RWPE2 (cell line): ENCODE measurements around the gene OPRL1.

Experiments used
- ATAC-seq: fragments of 200-7000 bp; cut with Tn5 transposase; 3 replicates; pipeline ENCODE4 v1.9.1; 2021; ENCODE audit warnings: low read depth
- DNase-seq: peaks from one replicate; pipeline ENCODE4 v3.0.0-alpha.2; 2020; ENCODE audit warnings: low spot score
- H3K27ac ChIP-seq: fragments of 450-650 bp; 2 replicates; pipeline ENCODE4 v1.5.1; 2017; ENCODE audit warnings: mild to moderate bottlenecking; ENCODE audit not compliant: poor library complexity, severe bottlenecking
- H3K27me3 ChIP-seq: fragments of 250-450 bp; sonication (Bioruptor Pico); 2 replicates; pipeline ENCODE4 v1.5.1; 2021; ENCODE audit warnings: mild to moderate bottlenecking, moderate library complexity; ENCODE audit not compliant: insufficient read depth, poor library complexity, severe bottlenecking
- H3K36me3 ChIP-seq: fragments of 250-450 bp; sonication (Bioruptor Pico); 2 replicates; pipeline ENCODE4 v1.5.1; 2020; ENCODE audit warnings: low read depth, mild to moderate bottlenecking, moderate library complexity
- H3K4me1 ChIP-seq: fragments of 250-450 bp; sonication (Bioruptor Pico); 2 replicates; pipeline ENCODE4 v1.5.1; 2021; ENCODE audit warnings: mild to moderate bottlenecking, moderate library complexity; ENCODE audit not compliant: insufficient read depth, poor library complexity, severe bottlenecking
- H3K4me3 ChIP-seq: fragments of 250-450 bp; sonication (Bioruptor Pico); 2 replicates; pipeline ENCODE4 v1.5.1; 2021; ENCODE audit warnings: mild to moderate bottlenecking, moderate library complexity; ENCODE audit not compliant: severe bottlenecking
- H3K9me3 ChIP-seq: fragments of 250-450 bp; sonication (Bioruptor Pico); 2 replicates; pipeline ENCODE4 v1.5.1; 2021; ENCODE audit warnings: mild to moderate bottlenecking, moderate library complexity; ENCODE audit not compliant: severe bottlenecking
- TF ChIP-seq, protein P1 (sequence below): fragments of 450-650 bp; IDR thresholded peaks from one replicate; pipeline ENCODE4 v1.5.1; 2017; ENCODE audit warnings: mild to moderate bottlenecking, moderate library complexity; ENCODE audit not compliant: poor library complexity, severe bottlenecking

Gene OPRL1

DNA sequence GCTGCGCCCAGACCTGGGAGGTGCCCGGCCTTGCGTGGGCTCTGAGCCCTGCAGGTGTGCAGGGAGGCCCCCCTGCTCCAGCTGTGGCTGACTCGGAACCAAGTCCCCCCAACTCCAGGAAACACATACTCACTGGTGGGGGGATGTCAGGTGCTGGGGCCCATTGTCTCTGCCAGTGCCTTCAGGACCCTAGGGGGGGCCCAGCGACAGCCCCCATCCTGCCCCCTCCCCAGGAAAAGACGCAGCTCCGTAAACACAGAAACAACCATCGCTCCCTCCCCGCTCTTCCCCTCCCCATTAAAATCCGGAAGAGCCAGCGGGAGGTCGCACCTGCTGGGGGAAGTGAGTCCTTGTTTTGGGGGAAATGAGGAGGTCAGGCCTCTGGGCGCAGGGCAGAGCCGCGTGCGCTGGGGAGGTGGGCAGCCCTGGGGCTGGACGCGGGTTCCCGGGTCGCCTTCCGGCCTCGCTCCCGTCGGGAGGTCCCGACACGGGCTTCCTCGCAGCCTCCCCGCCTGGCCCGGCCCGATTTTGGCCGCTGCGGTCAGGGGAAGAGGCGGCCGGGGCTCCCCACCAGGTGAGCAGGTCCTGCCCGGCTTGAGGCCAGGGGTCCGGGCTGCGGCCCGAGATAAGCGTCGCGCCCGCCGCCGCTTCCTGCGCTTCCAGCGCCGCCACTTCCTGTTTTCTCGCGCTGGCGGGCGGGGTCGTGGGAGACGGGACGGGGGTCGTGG lies 37.7 kb upstream of the OPRL1 start:
- no peaks in the 10 kb centered on the region for H3K36me3 ChIP-seq
- no peaks in the 10 kb centered on the region for H3K9me3 ChIP-seq
- H3K4me1 ChIP-seq: peaks cover 10% of the 10 kb centered on the region
- H3K4me3 ChIP-seq: peak overlapping the region; percentile 25
- H3K27ac ChIP-seq: no peak overlapping the region
- TF ChIP-seq, protein P1, sequence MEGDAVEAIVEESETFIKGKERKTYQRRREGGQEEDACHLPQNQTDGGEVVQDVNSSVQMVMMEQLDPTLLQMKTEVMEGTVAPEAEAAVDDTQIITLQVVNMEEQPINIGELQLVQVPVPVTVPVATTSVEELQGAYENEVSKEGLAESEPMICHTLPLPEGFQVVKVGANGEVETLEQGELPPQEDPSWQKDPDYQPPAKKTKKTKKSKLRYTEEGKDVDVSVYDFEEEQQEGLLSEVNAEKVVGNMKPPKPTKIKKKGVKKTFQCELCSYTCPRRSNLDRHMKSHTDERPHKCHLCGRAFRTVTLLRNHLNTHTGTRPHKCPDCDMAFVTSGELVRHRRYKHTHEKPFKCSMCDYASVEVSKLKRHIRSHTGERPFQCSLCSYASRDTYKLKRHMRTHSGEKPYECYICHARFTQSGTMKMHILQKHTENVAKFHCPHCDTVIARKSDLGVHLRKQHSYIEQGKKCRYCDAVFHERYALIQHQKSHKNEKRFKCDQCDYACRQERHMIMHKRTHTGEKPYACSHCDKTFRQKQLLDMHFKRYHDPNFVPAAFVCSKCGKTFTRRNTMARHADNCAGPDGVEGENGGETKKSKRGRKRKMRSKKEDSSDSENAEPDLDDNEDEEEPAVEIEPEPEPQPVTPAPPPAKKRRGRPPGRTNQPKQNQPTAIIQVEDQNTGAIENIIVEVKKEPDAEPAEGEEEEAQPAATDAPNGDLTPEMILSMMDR: no peak
- peaks cover 27% of the 10 kb centered on the region for H3K27me3 ChIP-seq
- no peak for DNase-seq
- no peak for ATAC-seq

DNA sequence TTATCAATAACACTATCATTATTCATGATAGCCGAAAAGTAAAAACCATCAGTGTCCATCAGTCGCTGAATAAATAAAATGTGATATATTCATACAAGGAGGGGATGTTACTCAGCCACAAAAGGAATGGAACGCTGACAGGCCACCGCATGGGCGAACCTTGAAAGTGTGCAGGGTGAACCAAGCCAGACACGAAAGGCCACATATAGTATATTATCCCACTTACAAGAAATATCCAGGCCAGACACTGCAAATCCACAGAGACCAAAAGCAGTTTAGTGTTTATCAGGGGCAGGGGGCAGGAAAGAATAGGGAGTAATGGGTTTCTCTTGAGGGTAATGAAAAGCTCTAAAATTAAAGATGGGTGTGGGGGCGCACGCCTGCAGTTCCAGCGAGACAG lies 36.1 kb upstream of the OPRL1 start:
- H3K27me3 ChIP-seq: peaks cover 35% of the 10 kb centered on the region
- no peaks in the 10 kb centered on the region for H3K9me3 ChIP-seq
- DNase-seq: no peak
- no peaks in the 10 kb centered on the region for H3K36me3 ChIP-seq
- H3K4me3 ChIP-seq: no peak overlapping the region
- no peak for ATAC-seq
- H3K4me1 ChIP-seq: peaks cover 10% of the 10 kb centered on the region
- H3K27ac ChIP-seq: no peak overlapping the region
- TF ChIP-seq, protein P1: no peak

DNA sequence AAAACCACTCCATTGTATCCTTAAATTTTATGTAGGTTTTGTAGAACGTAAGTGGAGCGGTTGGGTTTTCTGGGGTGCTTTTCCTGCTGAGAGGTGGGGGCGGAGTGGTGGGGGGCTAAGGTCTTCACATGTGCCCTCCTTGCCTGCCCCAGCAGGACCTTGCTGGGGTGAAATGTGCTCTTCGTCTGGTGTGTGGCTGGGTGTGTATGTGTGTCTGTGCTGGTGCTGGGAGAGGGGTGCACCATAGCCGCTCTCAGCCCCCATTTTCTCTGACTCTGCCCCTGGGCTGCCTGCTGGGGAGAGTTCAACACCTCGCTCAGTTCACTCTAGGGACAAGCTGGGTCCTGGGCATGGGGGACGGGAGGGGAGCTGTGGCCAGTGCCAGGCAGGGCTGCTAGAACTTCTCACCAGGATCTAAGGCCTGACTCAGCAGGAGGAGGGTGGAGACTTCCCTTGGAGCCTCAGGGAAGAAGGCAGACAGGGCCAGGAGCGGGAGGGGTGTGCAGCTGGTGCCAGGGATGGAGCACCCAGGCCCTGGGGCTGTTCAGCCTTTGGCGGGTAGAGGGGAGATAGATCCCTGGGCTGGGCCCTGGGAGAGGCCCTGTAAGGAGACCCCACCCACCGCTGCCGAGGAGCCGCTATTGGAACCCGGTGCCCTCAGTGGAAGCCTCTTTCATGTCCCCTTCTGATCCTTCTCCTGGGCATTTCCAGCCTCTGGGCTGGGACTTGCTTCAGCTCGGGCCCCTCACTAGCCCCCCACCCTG lies 35.2 kb upstream of the OPRL1 start:
- H3K27ac ChIP-seq: no peak overlapping the region

DNA sequence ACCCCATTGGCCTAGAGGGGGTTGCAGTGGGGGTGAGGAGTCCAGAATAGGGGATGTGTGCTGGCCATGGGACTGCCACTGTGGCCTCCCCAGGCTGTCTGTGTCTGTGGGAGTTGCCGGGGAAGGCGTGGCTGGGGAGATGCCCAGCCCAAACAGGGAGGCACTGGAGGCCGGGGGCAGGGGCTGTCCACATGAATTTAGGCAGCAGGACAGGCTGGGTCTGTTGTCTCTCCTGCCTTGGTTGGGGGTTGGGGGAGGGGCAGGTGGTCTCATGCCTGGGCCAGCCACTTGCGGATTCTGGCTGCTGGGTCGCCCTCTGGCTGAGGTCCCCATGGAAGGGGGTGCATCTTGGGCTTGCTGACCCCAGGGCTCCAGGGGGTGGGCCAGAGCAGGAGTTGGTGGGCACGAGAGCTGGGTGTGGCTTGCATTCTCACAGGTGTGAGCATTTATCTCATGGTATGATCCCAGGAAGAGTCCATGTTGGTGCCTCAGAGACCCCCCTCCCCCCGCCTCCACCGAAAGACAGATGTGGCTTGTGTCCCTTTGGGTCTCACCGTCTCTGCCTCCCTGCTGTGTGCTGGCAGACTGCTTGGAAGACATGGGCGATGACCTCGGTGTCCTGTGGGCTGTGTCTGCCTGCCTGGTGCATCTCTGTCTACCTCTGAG lies 34.4 kb upstream of the OPRL1 start:
- peaks cover 45% of the 10 kb centered on the region for H3K27me3 ChIP-seq
- no peaks in the 10 kb centered on the region for H3K9me3 ChIP-seq
- no peak for DNase-seq
- H3K36me3 ChIP-seq: no peaks in the 10 kb centered on the region
- no peak overlapping the region for H3K27ac ChIP-seq
- ATAC-seq: no peak; the same call in 2 of the 3 replicates
- no peak overlapping the region for H3K4me3 ChIP-seq
- TF ChIP-seq, protein P1: no peak
- peaks cover 10% of the 10 kb centered on the region for H3K4me1 ChIP-seq

More for the DNA sequence above, 35.2 kb upstream of the OPRL1 start:
- ATAC-seq: peak; percentile 87
- no peaks in the 10 kb centered on the region for H3K9me3 ChIP-seq
- no peak overlapping the region for H3K4me3 ChIP-seq
- TF ChIP-seq, protein P1: no peak
- peaks cover 10% of the 10 kb centered on the region for H3K4me1 ChIP-seq
- DNase-seq: no peak
- no peaks in the 10 kb centered on the region for H3K36me3 ChIP-seq
- peaks cover 37% of the 10 kb centered on the region for H3K27me3 ChIP-seq
